Stimulated activated CD8-positive, alpha-beta memory T cell treated with anti-CD3 and anti-CD28 coated beads, Interleukin-12 subunit alpha, Interleukin-12 subunit beta, amount 100 ng/mL, for 1 hour (primary cell): Measurements from ENCODE around the gene CMKLR1.

Source experiments
- DNase-seq: peaks from one replicate; pipeline ENCODE4 v3.0.0-alpha.2; 2020; ENCODE audit warnings: low read depth

The CMKLR1 gene

DNA sequence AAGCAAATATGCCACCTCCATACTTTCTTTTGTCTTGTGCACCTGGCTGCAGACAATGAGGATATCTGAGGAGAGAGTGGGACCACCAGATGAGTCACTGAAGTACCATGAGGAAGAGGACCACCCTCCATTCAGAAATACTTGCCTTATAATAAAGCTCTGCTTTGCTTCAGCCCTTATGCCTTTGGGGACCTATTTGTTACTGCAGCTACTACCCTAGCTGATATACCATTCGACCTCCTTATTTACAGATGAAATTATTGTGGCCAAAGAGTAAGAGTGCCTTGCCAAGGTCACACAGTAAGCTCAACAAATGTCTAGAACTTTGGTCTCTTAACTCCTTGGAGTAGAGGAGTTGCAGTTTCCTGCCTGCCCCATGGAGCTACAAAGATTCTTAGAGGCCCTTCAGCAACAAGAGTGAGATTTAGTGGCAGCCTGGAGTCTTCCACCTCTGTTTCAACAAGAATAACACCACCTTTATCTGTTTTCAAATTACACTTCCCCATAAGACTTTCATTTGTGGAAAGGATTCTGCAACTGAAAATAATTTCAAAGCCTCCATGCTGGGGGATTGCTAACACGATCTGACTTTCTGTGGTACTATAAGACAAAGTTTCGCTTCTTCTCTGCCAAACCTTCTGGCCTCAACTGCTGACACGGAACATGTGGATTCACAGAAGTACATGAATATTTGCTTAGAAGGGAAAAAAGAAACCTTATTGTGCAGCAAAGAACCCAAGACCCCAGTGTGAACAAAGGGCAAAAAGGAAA, 3.6 kb downstream of the CMKLR1 start:
- DNase-seq = no peak

- no peak for DNase-seq
Measured at GRCh38 chr12:108333898-108334699, 5.0 kb downstream of the CMKLR1 start.

- DNase-seq = no peak
Measured at GRCh38 chr12:108332791-108333382, 6.2 kb downstream of the CMKLR1 start.

GRCh38 chr12:108328420-108328819, 10.7 kb downstream of the CMKLR1 start:
- DNase-seq = no peak

DNA sequence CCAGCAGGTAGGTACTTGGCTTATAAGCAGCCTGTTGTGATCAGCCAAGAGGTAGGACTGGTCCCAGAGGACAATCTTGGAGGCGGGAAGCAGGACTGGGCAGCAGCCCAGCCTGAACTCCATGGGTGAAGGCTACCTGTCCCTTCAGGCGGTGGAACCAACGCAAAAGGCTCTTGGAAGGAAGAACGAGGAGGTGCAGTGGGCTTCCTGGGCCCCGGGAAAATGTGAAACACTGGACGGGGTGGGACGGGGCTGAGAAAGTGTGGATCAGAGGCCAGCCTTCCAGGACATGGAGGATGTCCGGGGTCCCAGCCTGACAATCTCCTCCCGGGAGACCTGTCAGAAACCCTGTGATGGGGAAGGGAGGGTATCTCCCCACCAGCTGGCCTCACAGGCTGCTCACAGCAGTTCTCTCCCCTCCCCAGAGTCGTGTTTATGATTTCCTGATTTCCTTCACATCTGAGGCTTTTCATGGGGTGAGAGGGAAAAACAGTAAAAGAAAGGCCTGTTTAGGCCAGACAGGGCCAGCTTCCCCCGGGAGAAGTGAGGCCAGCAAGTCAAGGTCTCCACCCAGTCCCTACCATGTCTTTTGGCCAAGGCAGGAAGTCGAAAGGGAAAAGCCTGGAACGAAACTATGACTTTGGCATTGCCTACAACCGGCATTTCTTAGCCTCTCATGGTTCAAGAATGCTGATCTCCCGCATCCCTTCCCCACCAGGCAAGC, 11.3 kb downstream of the CMKLR1 start:
- DNase-seq = no peak

DNA sequence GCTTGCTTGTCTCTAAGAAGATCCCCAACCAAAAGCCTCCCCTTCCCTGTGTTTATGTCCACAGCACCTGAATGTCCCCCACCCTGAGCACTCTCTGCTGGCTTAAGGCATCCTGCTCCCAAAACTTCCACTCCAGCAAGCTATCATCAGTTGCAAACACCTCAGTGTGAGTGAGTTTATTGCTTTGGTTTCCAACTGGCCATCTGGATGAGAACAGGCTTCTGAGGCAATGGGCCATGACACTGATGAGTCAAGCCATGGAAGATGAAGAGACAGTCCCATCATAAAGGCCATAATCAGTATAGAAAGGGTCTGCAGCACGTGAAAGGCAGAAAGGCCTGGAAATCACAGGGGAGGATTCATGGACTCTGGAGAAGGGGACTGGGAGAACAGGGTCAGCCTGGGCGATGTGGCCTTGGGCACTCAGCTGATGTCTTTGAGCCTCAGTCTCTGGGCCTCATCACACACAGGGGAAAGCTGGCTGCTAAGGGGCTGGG, 12.8 kb downstream of the CMKLR1 start:
- DNase-seq = no peak

GRCh38 chr12:108325549-108325948, 13.6 kb downstream of the CMKLR1 start:
- no peak for DNase-seq

- no peak for DNase-seq
Measured at GRCh38 chr12:108325018-108325358, 14.1 kb downstream of the CMKLR1 start.

DNA sequence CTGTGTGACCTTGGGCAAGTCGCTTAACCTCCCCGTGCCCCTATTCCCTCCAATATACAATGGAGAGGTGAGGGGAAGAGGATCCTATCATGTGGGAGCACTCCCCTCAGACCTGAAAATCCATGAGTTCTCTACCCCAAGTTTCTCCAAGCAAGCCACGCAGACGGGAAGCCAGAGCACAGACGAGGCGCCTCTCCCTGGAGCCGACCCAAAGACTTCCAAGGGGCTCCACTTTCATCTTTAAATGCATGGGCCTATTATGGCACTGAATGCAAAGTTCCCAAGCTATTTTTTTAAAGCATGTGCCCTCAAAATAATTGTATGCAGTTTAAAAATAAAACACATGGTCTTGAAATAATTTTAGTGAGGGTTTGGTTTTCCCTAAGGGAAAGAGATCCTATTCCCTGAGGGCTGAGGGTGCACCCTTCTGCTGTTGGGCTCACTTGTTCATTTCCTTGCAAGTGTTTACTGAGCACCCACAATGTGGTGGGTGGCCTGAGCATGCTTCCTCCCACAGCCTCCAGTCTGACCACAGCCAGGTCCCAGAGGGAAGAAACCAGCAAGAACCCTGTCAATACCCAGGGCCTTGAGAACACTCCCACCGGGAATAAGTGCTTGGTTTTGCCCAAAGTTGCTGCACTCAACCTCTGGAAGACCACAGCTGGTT, 14.6 kb downstream of the CMKLR1 start:
- DNase-seq = no peak

DNA sequence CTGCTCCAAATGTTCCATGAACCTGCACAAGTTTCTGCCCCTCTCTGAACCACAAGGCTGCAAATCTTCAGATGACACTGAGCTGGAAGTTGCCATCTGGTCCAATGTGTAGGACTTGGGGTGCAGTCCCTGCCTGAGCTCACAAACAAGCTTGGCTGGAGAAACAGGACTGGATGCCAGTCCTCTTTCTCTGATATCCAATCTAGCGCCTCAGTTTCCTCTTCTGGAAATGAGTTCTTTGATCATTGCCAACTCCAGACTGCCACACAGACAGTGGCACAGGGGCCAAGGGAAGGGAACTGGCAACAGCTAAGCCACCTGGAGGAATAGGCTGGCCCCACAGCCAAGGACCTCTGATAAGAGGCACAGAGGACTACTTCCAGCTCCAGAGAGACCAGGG, 15.5 kb downstream of the CMKLR1 start:
- no peak for DNase-seq

DNA sequence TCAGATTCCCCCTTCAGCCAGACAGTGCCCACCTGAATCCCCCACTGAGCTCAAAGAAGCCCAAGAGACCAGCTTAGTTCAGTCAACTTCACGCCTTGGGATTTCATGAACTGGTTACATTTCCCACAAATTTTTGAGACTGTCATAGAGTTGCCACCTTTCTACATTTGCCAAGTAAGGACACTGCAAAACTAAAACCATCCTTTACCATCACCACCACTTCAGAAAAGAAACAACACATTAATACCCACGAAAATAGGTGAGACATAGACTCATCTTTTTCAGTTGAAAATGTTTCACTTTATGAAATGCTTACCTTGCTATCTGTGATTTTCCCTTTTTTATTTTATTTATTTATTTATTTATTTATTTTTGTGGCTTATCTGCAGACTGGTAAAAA, 16.1 kb downstream of the CMKLR1 start:
- DNase-seq = no peak

DNA sequence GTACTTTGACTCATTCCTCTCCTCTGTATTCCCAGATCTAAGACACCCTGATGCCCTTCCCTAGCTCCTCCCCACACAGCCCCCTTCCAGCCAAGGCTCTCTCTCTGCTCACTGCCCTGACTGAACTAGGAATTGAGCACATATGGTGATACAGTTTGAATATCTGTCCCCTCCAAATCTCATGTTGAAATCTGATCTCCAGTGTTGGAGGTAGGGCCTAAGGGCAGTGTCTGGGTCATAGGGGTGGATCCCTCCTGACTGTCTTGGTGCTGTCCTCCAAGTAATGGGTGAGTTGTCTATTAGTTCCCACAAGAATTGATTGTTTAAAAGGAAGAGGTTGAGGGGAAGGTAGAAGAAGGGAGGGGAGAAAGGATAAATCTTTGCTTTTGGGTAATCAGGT, 17.4 kb downstream of the CMKLR1 start:
- DNase-seq = no peak

DNA sequence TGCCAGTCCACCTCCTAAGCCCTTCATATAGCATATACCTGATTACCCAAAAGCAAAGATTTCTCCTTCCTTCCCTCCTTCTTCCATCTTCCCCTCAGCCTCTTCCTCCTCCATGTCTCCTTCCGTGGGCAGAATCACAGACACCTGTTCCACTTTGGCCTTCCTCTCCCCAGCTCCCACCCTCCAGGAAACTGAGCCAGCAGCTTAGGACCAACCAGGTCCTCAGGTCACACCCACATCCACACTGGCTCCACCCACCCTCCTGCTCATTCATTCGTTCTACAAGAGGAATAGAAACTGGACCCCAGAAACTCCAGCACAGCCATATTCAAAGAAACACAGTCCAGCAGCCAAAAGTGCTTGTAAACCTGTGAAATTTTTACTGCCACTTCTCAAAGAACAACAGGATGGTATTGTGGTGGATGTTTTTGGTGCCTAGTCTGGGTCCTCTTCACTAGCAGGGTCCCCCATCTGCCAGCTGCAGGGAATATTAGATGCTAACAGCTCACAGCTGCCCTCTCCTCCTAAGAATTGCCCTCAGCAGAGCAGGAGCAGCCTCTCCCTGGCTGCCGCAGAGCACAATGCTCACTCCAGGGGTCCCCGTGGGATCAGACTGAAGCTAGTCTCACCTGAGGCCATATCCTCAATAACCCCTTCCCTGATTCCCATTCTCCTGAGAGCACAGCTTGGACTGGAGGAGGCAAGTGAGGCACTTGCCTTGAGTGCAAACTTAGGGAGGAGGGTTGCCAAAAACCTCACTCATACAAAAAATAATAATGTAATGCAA, 18.4 kb downstream of the CMKLR1 start:
- no peak for DNase-seq

DNA sequence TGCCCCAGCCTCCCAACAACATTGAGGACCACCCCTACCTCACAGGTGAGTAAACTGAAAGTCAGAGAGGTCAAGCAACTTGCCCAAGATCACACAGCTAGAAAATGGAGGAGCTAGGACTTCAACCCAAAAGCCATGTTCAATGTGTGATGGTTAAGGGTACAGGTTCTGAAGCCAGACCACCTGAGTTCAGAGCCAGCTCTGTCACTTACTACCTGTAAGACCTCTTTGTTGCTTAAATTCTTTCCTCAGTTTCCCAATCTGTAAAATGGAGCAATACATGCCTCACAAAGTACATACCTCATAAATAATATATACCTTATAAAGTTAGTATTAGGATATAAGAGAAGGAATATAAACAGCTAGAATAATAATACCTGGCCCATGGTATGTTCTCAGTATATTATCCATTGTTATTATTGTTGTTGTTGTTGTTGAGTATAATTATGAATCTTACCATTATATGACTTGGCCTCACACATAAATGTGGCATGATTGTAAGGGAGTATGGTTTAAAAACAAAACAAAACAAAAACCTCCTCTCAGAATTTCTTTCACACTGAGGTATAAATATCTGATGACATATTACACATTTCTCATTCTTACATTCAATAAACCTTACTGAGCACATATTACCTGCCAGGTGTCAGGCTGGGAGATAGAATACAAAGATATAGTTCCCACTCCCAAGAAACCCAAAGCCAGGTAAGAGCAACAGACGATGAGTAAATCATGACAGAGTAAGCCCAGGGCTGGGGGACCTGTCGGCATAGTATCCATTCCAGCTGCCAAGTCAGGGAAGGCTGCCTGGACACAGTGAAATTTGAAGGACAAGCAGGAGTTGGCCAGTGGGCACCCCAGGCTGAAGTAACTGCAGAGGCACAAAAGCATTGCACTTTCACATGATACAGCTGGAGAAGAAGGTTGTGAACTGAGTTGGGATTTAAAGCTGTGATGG, 19.6 kb downstream of the CMKLR1 start:
- no peak for DNase-seq

DNA sequence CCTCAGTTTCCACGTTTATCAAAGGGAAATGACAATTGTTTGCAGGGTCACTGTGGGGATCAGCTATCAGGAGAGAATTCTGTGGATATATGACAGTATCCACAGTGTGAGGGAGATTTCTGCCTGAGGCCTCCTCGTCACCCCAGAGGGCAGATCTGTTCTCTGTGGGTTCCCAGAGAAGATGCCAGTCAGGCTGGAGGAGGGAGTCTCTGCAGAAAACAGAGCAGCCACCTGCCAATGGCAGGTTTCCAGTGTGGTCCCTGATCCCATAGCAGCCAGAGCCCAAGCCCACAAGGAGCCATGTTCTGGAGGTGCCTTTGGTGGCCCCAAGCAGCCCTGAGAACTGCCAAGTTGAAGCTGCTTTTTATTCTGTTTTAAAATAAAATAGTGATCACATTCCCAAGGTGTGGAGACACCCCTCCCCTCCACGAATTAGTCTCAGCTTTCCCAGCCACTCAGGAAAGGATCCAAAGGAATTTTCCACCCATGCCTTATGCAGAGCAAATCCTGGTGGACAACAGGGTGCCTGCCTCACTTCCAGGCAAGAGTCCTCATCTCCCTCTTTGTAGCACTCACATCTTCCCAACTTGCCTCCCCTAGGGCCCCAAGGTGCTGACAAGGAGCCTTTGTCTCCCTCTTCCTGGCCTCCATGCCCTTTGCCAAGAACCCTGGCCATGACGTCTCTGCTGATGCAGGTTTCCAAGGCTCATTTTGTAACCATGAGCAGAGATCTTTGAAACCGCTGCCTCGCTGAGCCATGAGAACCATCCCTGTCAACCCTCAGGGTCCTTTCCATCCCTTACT, 20.4 kb downstream of the CMKLR1 start:
- DNase-seq = no peak

- no peak for DNase-seq
Measured at GRCh38 chr12:108317308-108318234, 21.5 kb downstream of the CMKLR1 start.

DNA sequence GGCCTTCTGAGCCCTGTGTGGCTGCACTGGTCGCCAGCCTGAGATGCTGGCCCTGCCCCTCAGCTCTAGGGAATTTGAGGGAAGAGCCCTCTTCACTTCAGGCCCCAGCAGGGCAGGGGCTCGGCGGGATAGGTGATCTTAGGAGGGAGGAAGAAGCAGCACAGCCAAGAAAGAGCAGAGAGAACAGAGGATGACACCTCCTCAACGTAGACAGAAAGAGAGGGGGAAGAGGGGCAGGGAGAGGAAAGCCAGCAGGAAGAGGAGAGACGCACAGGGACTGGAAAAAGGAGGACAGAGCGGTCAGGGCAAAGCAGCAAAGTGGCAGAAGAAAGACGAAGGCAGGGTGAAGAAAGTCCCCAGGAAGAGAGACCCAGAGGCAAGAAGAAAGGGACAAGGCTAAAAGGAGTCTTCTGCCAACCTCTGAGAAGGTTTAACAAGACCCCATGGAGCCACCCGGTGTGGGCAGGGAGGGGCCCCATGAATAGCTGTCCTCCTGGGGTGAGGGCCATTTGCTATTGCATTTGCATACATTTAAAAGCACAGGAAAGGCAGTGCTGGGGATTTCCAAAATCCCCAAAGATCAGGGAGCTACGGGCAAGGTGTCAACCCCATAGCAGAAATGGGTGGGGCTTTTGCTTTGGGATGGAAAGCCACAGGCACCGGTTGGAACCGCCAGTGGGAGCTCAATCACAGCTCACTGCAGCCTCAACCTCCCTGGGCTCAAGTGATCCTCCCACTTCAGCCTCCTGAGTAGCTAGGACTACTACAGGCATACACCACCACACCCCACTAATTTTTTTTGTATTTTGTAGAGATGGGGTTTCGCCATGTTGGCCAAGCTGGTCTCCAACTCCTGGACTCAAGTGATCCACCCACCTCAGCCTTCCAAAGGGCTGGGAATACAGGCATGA, 22.7 kb downstream of the CMKLR1 start:
- DNase-seq = no peak
